ENCODE data around the gene FARP1. TPM values are rescaled to one million over a fixed set of nuclear protein-coding genes. Genes with fewer than 3 reads are reported as not detected.

FARP1 gene
- total and polyA plus RNA-seq, 10 of the 15 experiments (the other 5 are each of a cell fraction or from before 2014, with no cell fraction given), result 0.17 to 6.9 (median 0.68) TPM

- TF ChIP-seq MXI1 (IDR thresholded peaks at IDR 0.05; ENCODE audit: low read depth, low read length) (no peak), BCL11A (IDR thresholded peaks at IDR 0.05; ENCODE audit: low read depth, low read length) (no peak), NRF1 (conservative IDR thresholded peaks at IDR 0.05; ENCODE audit: low read depth, low read length) (no peak), NR2C1 (IDR thresholded peaks at IDR 0.05) (no peak), POU2F2 (IDR thresholded peaks at IDR 0.05; ENCODE audit: borderline replicate concordance, low read depth, low read length) (no peak), SIN3A (IDR thresholded peaks at IDR 0.05; ENCODE audit: low read depth, low read length) (no peak), CBFB (IDR thresholded peaks at IDR 0.05; ENCODE audit: low read depth) (no peak), PAX5 (IDR thresholded peaks at IDR 0.05; ENCODE audit: borderline replicate concordance, low read depth, low read length) (no peak), GATAD2B (conservative IDR thresholded peaks at IDR 0.05; ENCODE audit: low read depth) (no peak), SPI1 (IDR thresholded peaks at IDR 0.05; ENCODE audit: borderline replicate concordance, insufficient read depth, low read depth, low read length) (no peak), SUZ12 (IDR thresholded peaks at IDR 0.05; ENCODE audit: unreplicated experiment) (no peak), ZNF217 (IDR thresholded peaks at IDR 0.05) (no peak), JUNB (IDR thresholded peaks at IDR 0.05) (no peak), BHLHE40 (IDR thresholded peaks at IDR 0.05; ENCODE audit: borderline replicate concordance in 1 of 2, low read depth in 2 of 2, low read length in 1 of 2) (no peak)
- TF ChIP-seq, protein P1, sequence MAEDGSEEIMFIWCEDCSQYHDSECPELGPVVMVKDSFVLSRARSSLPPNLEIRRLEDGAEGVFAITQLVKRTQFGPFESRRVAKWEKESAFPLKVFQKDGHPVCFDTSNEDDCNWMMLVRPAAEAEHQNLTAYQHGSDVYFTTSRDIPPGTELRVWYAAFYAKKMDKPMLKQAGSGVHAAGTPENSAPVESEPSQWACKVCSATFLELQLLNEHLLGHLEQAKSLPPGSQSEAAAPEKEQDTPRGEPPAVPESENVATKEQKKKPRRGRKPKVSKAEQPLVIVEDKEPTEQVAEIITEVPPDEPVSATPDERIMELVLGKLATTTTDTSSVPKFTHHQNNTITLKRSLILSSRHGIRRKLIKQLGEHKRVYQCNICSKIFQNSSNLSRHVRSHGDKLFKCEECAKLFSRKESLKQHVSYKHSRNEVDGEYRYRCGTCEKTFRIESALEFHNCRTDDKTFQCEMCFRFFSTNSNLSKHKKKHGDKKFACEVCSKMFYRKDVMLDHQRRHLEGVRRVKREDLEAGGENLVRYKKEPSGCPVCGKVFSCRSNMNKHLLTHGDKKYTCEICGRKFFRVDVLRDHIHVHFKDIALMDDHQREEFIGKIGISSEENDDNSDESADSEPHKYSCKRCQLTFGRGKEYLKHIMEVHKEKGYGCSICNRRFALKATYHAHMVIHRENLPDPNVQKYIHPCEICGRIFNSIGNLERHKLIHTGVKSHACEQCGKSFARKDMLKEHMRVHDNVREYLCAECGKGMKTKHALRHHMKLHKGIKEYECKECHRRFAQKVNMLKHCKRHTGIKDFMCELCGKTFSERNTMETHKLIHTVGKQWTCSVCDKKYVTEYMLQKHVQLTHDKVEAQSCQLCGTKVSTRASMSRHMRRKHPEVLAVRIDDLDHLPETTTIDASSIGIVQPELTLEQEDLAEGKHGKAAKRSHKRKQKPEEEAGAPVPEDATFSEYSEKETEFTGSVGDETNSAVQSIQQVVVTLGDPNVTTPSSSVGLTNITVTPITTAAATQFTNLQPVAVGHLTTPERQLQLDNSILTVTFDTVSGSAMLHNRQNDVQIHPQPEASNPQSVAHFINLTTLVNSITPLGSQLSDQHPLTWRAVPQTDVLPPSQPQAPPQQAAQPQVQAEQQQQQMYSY (CRISPR knock-in tag; IDR thresholded peaks at IDR 0.05), result no peak
- POLR2A ChIA-PET, result no interaction called here
- H3K36me3 ChIP-seq (ENCODE audit: control insufficient read depth in 2 of 2, insufficient read depth in 2 of 2, low read length in 1 of 2), result peaks cover 28 to 30% of the 10 kb centered on the region in 2 experiments
- BruUV-seq (replicated peaks), result no TSS peak
- H3K4me1 ChIP-seq (ENCODE audit: control insufficient read depth, insufficient read depth, low read length), result no peaks in the 10 kb centered on the region
- H3K27ac ChIP-seq (ENCODE audit: control insufficient read depth, insufficient read depth), result no peak overlapping the region
- FAIRE-seq (no peak), ATAC-seq (no peak), DNase-seq (ENCODE audit: low read depth, low spot score) (no peak)
- H2AFZ ChIP-seq (ENCODE audit: control insufficient read depth, low read depth, low read length), result no peak overlapping the region
- H3K27me3 ChIP-seq (replicated peaks in 1 of 2; ENCODE audit: control insufficient read depth in 2 of 2, insufficient read depth in 2 of 2, low read length in 1 of 2), result no peaks in the 10 kb centered on the region
- CTCF ChIA-PET, result no interaction called here
- H3K4me2 ChIP-seq (ENCODE audit: control insufficient read depth, insufficient read depth), result no peak overlapping the region
- H4K20me1 ChIP-seq (ENCODE audit: control insufficient read depth, insufficient read depth), result no peaks in the 10 kb centered on the region
- SMC1A ChIA-PET (ENCODE audit: uncharacterized antibody, unreplicated experiment), result no interaction called here
- no peaks in the 10 kb centered on the region for H3K9me3 ChIP-seq (replicated peaks; ENCODE audit: control insufficient read depth, insufficient read depth, low read length)
- in situ Hi-C loops (cut with MboI) (no loop called here), intact Hi-C loops (cut with micrococcal nuclease; ENCODE audit: unreplicated experiment) (no loop called here)
- no peak overlapping the region for H3K4me3 ChIP-seq
- H3K9ac ChIP-seq (ENCODE audit: control insufficient read depth, insufficient read depth, low read length), result no peak overlapping the region
- RAD21 ChIA-PET (ENCODE audit: unreplicated experiment), result no interaction called here
- WGBS (ENCODE audit: insufficient coverage, insufficient replicate concordance, low lambda C conversion rate, missing lambda C conversion rate), result 86% methylated on average over 13 of the region's 13 CpGs
- H3K79me2 ChIP-seq (ENCODE audit: control insufficient read depth, insufficient read depth, low read length), result no peaks in the 10 kb centered on the region
Observed at GRCh38 chr13:98459721-98460370, 317.0 kb downstream of the FARP1 start.
